Measurements from ENCODE around the gene LHX1.

The LHX1 gene

DNA sequence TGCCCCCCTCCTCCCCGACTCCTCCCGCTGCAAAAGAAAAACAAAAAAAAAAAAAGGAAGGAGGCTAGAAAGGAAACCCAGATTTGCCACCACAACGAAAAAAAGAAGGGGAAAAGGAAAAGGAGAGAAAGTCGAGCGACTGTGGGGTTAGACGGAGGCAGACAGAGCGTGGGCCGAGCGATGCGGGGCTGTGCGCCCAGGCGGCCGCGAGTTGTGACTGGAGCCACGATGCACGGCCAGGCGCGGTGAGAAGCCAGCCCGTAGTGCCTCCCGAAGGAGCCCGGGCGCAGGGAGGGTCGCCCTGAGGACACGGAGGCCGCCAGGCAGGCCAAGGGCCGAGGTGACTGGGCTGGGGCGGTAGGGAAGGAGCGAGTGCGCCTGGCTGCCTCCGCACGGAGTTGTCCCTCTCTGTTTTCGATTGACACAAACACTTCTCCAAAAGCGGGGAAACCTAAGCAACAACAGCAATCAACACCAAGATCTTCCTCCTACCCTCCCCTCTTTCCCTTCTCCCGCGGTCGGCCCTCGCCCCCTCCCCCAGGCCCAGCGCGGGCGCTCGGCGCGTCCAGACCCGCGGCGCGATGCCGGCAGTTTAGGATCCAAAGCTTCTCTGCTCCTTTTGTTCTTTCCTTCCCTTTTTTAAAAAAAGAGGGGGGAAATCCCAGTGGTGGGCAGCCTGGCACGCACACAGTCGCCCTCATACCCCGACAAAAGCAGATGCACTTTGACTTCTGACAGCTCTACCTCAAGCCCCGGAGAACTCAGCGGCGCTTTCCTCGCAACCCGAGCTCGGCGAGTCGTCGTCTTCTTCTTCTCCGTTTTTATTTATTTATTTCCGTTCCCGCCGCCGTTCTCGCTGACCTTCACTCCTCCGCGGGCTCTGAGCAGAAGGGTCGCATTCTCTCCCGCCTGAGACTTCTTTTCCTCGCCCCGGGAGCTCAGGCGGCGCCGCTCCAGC, at the start of gene LHX1:
TSS of gene LHX1 (plus strand) at position 475 of the 958 bp plus-strand sequence. CDS start 723 bp downstream, outside the sequence.
- DNase-seq (ENCODE audit: low read depth in 4 of 4, low spot score in 1 of 4) = no peak

GRCh38 chr17:36888236-36888951, 48.9 kb upstream of the LHX1 start:
- no peak for DNase-seq (ENCODE audit: low read depth in 4 of 4, low spot score in 1 of 4)

DNA sequence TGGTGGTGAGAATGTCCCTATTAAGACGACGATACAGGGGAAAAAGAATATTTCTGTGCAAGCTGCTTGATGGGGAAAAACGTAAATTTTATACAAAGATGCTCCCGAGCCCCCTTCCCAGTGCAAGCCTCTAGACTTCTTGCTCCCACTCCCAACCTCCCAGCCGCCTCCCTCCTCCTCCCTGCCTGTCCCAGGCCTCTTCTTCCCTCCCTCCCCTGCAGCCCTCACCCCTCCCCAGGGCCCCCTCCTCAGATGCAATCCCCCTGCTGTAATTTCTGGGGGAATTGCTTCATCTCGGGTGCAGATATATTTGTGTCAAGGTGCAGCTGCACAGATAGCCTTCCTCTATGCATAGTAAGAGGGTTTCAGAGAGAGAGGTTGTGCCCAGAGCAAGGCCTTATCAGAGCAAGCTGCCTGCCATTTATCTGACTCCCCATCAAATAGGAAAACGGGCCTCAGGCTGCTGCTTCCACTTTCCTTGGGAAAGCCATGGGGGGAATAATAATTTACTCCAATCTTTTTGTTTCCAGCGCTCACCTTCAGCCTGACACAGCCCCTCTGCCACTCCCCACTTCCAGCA, 47.4 kb upstream of the LHX1 start:
- DNase-seq (ENCODE audit: low read depth in 4 of 4, low spot score in 1 of 4) = no peak

GRCh38 chr17:36890398-36891168, 46.7 kb upstream of the LHX1 start:
- no peak for DNase-seq (ENCODE audit: low read depth in 4 of 4, low spot score in 1 of 4)

- DNase-seq (ENCODE audit: low read depth in 4 of 4, low spot score in 1 of 4) = no peak
These were observed 45.0 kb upstream of the LHX1 start for GRCh38 chr17:36892112-36892838.

DNA sequence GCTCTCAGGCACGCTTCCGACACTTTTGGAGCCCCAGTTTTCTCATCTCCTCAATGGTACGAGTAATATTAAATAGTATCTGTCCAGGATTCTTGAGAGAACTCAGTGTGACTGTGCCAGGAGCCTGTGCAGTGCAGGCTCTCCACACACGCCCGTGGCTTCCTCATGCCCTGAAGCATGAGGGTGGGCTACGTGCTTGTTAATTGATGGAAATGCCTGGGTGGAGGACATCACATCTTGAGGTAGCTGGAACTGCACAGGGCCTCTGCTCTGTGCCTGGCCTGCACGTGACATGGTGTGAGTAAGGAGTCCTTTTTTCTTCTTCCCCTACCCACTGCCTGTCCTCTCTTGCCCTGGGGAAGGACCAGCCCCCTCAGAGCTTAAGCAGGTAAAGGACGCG, 43.1 kb upstream of the LHX1 start:
- no peak for DNase-seq (ENCODE audit: low read depth in 4 of 4, low spot score in 1 of 4)

DNA sequence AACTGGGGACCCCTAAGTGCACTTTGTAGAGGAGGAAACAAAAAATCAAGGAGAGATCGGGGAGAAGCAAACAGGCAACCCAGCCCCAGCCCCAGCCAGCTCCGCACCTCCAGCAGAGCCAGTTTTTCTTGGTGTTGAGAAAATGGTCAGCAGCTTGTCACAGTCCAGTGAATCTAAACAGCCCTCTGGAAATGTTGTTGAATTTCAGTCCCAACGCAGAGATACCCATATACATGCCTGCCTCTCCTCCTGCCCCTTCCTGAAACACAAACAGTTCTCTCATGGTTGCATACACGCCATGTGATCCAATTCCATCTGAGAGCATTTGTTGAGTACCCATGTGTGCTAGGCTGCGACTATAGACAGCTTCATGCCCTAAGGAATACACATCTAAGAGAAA, 42.4 kb upstream of the LHX1 start:
- DNase-seq (ENCODE audit: low read depth in 4 of 4, low spot score in 1 of 4) = no peak

- no peak for DNase-seq (ENCODE audit: low read depth in 4 of 4, low spot score in 1 of 4)
These were observed 37.8 kb upstream of the LHX1 start for GRCh38 chr17:36899250-36900159.

GRCh38 chr17:36900160-36900512, 37.1 kb upstream of the LHX1 start:
- DNase-seq (ENCODE audit: low read depth in 4 of 4, low spot score in 1 of 4) = no peak

- DNase-seq (ENCODE audit: low read depth in 4 of 4, low spot score in 1 of 4) = no peak
These were observed 35.8 kb upstream of the LHX1 start for GRCh38 chr17:36901506-36901905.

DNA sequence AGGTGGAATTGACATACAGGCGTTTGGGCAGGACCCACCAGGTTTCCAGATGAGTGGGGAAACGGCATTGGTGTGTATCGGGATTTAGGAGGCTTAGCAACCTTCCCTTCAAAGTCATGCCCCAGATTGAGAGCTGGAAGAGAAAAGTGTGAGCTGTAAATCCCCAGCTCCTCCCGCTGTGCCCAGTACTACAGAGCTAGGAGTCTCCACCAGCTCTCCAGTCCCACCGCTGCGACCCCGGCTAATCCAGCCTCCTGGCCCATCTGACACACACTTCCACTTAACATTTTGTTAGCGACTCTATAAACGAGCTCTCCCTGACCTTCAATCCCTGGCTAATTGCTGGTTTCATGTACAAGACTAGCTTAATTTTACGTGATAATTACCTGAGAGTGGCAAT, 29.9 kb upstream of the LHX1 start:
- DNase-seq (ENCODE audit: low read depth in 4 of 4, low spot score in 1 of 4) = no peak

GRCh38 chr17:36910513-36910912, 26.8 kb upstream of the LHX1 start:
- no peak for DNase-seq (ENCODE audit: low read depth in 4 of 4, low spot score in 1 of 4)

- DNase-seq (ENCODE audit: low read depth in 4 of 4, low spot score in 1 of 4) = no peak
These were observed 26.3 kb upstream of the LHX1 start for GRCh38 chr17:36911001-36911400.

GRCh38 chr17:36913132-36913531, 24.1 kb upstream of the LHX1 start:
- no peak for DNase-seq (ENCODE audit: low read depth in 4 of 4, low spot score in 1 of 4)

DNA sequence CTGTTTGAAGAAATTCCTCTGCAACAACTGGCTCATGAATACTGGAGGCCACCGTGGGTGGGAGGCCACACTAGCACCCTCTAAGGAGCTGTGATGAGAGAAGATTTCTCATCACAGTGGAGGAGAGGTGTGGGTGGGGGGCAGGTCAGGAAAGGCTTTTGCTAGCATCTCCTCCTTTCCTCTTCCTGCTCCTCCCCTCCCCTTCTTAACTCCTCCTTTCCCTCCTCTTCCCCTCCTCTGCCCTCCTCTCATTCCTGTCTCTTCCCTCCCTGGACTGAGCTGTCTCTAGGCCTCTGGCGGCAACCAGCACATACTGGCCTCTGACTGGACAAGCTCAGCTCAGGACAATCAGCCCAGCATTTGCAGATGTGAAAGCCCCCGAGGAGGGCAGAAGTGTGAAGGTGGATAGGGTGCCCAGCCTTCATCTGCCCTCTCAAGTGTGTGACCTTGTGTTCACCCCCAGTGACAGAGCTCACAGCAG, 19.0 kb upstream of the LHX1 start:
- DNase-seq (ENCODE audit: low read depth in 4 of 4, low spot score in 1 of 4) = no peak

GRCh38 chr17:36919407-36919968, 17.8 kb upstream of the LHX1 start:
- no peak for DNase-seq (ENCODE audit: low read depth in 4 of 4, low spot score in 1 of 4)

GRCh38 chr17:36920032-36921005, 17.0 kb upstream of the LHX1 start:
- no peak for DNase-seq (ENCODE audit: low read depth in 4 of 4, low spot score in 1 of 4)
